GM18498 (cell line): ENCODE measurements around the gene LMO2.
"Not testable (repeated sequence)": the region's sequence is repeated elsewhere in the genome, so short reads cannot be mapped to it uniquely, and the experiment has no call there.

Experiments used
- ATAC-seq: cut with Tn5 transposase; IDR thresholded peaks from one replicate; pipeline ENCODE4 v1.9.1; 2021; ENCODE audit warnings: mild to moderate bottlenecking, moderate library complexity; ENCODE audit not compliant: unreplicated experiment

Gene LMO2

GRCh38 chr11:33863418-33864172 lies 28.3 kb downstream of the LMO2 start:
- ATAC-seq, result no peak

GRCh38 chr11:33861941-33862589 lies 29.8 kb downstream of the LMO2 start:
- no peak for ATAC-seq

DNA sequence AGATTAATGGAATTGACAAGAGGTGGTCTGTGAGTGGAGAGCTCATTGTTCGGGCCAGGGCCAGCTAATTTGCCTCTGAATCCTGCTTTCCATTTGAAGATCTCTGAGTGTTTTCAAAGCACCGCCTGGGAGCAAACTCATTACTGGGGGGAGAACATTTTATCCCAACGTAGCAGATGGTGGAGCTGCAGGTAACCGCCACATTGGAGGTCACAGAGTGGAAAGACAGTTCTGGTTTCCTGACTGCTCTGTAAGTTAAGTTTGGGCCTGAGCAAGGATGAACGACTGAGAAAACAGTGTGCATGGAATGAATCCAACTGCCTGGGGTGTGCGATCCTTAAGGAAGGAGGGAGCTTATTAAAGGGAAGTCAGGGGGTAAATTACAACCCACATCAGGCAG lies 30.5 kb downstream of the LMO2 start:
- no peak for ATAC-seq

- ATAC-seq, result no peak
These were observed 30.9 kb downstream of the LMO2 start for GRCh38 chr11:33860926-33861325.

GRCh38 chr11:33859306-33859705 lies 32.6 kb downstream of the LMO2 start:
- no peak for ATAC-seq

DNA sequence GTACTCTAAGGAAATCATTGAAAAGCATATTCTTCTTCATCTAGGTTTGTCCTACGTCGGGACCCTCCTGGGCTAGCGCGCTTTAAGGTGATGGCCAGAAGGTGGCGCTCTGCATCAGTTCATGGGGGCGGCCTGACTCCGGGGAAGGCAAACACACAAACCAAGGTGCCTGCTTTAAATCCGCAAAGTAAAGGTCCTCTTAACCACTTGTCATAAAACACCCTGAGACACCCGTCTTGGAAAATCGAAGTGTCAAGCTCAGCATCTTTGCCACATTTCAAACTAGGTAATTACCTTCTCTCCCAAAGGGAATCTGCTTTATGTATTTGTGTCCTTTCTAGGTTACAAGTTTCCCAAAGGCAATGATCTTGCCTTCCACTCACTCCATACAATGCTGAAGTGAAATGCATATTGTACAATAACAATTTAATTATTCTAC lies 33.9 kb downstream of the LMO2 start:
- peak; percentile 73 for ATAC-seq

DNA sequence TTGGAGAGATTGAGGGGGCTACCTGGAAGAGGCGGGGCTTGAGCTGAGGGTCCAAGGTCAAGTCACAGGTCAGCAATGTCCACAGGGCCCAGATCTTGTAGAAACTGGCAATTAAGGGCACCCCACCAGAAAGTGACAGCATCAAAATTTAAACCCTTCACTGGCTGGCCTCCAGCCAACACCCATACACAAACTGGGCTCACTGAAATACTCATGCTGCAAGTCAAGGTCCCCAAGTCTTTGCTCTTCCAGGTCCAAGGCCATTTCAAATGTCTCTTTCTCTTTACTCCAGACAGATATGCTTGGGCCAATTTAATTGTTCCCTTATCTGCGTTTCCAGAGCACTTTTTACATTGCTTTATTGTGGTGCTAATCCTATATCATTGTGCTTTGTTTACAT lies 36.4 kb downstream of the LMO2 start:
- ATAC-seq, result no peak

DNA sequence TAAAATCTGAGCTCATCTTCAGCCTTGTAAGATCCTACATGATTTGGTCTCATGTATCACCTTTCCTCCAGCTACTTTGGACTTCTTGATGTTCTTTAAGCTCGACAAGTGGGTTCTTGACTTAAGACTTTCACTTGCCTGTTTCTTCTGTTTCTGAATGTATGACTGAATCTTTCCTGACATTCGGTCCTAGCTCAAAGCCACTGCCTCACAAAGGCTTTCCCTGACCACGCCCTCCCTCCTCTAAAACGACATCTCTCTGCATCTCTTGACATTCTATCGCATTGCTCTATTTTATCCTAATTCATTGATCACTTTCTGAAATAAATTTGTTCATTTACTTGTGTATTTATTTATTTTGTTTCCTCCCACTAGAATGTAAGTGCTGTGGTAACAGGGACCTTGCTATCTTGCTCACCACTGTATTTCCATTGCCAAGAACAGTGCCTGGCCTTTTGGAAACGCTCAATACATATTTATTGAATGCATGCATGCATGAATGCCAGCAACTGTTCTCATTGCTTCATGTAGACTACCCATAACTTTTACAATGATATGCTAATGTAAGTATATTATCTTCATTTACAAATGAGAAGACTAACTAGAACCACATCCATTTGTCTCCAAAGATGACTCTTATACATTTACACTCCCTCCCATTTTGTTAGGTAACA lies 43.0 kb downstream of the LMO2 start:
- no peak for ATAC-seq

GRCh38 chr11:33847251-33847650 lies 44.6 kb downstream of the LMO2 start:
- ATAC-seq, result no peak

DNA sequence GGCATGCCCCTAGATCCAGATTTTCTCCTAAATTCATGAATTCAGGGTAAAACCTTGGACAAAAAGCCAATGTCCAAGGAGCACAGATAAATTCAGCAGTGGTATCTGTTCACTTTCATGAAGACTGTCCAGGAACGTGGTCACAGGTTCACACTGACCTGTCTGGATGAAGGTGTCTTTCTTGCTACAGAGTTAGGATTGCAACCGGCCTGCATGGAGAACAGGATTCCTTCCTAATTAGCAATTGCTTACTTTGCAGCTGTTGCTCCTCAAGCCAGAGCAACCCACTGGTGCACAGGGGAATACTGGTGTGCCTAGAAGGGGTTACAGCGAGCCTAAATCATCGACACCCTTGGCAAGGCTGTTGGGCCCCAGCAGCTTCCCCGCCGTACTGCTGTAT lies 47.6 kb downstream of the LMO2 start:
- no peak for ATAC-seq

DNA sequence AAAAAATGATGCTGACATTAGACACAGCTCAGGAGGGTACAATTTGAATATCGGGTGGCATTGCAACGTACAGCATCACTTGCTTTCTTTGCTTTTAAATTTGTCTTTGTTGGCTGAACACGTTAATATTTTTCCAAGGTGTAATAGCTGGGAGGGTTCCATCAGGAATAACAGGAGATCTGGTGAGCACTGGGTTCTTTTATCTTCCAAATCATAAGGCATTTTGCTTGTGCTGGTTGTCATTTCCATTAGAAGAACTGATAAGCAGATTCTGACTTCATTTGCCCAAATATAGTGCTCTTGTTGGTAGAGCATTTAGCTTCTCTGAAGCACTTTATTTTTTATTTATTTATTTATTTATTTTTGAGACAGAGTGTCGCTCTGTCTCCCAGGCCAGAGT lies 48.9 kb downstream of the LMO2 start:
- no peak for ATAC-seq

- no peak for ATAC-seq
These were observed 49.5 kb downstream of the LMO2 start for GRCh38 chr11:33842236-33842915.

DNA sequence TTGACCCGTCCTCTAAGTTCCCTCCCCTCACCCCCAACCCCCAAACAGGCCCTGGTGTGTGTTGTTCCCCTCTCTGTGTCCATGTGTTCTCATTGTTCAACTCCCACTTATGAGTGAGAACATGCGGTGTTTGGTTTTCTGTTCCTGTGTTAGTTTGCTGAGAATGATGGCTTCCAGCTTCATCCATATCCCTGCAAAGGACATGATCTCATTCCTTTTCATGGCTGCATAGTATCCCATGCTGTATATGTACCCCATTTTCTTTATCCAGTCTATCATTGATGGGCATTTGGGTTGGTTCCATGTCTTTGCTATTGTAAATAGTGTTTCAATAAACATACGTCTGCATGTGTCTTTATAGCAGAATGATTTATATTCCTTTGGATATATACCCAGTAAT lies 53.6 kb downstream of the LMO2 start:
- not testable (repeated sequence) for ATAC-seq

DNA sequence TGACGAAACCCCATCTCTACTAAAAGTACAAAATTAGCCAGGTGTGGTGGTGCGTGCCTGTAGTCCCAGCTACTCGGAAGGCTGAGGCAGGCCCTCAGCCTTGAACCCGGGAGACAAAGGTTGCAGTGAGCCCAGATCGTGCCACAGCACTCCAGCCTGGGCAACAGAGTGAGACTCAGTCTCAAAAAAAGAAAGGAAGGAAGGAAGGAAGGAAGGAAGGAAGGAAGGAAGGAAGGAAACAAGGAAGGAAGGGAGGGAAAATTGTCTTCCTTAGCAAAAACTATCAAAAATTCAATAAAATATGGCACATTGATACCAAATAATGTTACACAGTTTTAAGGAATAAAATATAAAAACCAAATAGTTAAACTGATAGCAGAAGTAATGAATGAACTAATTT lies 54.5 kb downstream of the LMO2 start:
- not testable (repeated sequence) for ATAC-seq

- ATAC-seq, result no peak
These were observed 56.6 kb downstream of the LMO2 start for GRCh38 chr11:33835143-33835878.

GRCh38 chr11:33832676-33833075 lies 59.2 kb downstream of the LMO2 start:
- no peak for ATAC-seq

- ATAC-seq, result no peak
These were observed 60.8 kb downstream of the LMO2 start for GRCh38 chr11:33830903-33831648.

GRCh38 chr11:33829430-33830141 lies 62.3 kb downstream of the LMO2 start:
- ATAC-seq, result peak; percentile 88
